Tibial artery (tissue), 4 donors: ENCODE measurements around the gene PRAMEF11.
"Not testable (repeated sequence)": the region's sequence is repeated elsewhere in the genome, so short reads cannot be mapped to it uniquely, and the experiment has no call there.

Experiments
- DNase-seq, 2 donors: peaks; one replicate each; pipeline ENCODE4 v3.0.0-alpha.2; 2019
- H3K27ac ChIP-seq, 2 donors: fragments of 200-600 bp; sonication (generic) in 1 of 2; 1 replicate in 1 of 2; 2 replicates in 1 of 2; pipeline ENCODE4 v1.5.1; 2018 to 2019; ENCODE audit warnings: mild to moderate bottlenecking in 1 of 2
- H3K27me3 ChIP-seq, 2 donors: fragments of 200-600 bp; sonication (generic) in 1 of 2; one replicate each; pipeline versions ENCODE4 v1.5.1 to v1.6.0; 2016 to 2019
- H3K36me3 ChIP-seq, 3 donors: fragments of 200-600 bp; sonication (generic) in 2 of 3; one replicate each; pipeline ENCODE4 v1.5.1; 2016 to 2019; ENCODE audit warnings: mild to moderate bottlenecking in 2 of 3
- H3K4me1 ChIP-seq, 4 donors: fragments of 200-600 bp; sonication (generic) in 2 of 4; 1 replicate in 3 of 4; 2 replicates in 1 of 4; pipeline ENCODE4 v1.5.1; 2016 to 2019
- H3K4me3 ChIP-seq, 2 donors: fragments of 200-600 bp; sonication (generic) in 1 of 2; 1 replicate in 1 of 2; 2 replicates in 1 of 2; pipeline ENCODE4 v1.5.1; 2018 to 2019; ENCODE audit warnings: mild to moderate bottlenecking in 2 of 2
- H3K9me3 ChIP-seq, 3 donors: fragments of 200-600 bp; sonication (generic) in 1 of 3; one replicate each; pipeline ENCODE4 v1.5.1; 2016 to 2019
- CTCF ChIP-seq, 2 experiments: fragments of 200-600 bp in 1 of 2; fragments of 450-650 bp in 1 of 2; IDR thresholded peaks; one replicate each; pipeline ENCODE4 v1.5.1; 2017 to 2019; ENCODE audit warnings: antibody characterized with exemption in 2 of 2, mild to moderate bottlenecking in 1 of 2, moderate library complexity in 1 of 2
- intact Hi-C: fragments of 100-400 bp; cut with DNase I; formaldehyde crosslinking; loops from one replicate; pipeline ENCODE4 v1.15.0; 2023; ENCODE audit warnings: low total_unique reads

The PRAMEF11 gene

GRCh38 chr1:12810691-12811408 is 20.4 kb downstream of the PRAMEF11 start:
- intact Hi-C loops = no loop called here
- no peak overlapping the region for H3K4me3 ChIP-seq
- no peaks in the 10 kb centered on the region for H3K36me3 ChIP-seq
- H3K4me1 ChIP-seq = no peaks in the 10 kb centered on the region
- H3K9me3 ChIP-seq = no peaks in the 10 kb centered on the region
- DNase-seq = no peak
- peaks cover 0 to 8% of the 10 kb centered on the region in 2 donors for H3K27me3 ChIP-seq
- no peak overlapping the region for H3K27ac ChIP-seq
- TF ChIP-seq CTCF (IDR thresholded peaks at IDR 0.05) = no peak

- H3K4me3 ChIP-seq = no peak overlapping the region
- intact Hi-C loops = no loop called here
- H3K27ac ChIP-seq = no peak overlapping the region
- H3K9me3 ChIP-seq = peaks cover 0 to 7% (median 3%) of the 10 kb centered on the region in 3 donors
- TF ChIP-seq CTCF (IDR thresholded peaks at IDR 0.05) = no peak
- H3K4me1 ChIP-seq = no peaks in the 10 kb centered on the region
- H3K27me3 ChIP-seq = peaks cover 0 to 8% of the 10 kb centered on the region in 2 donors
- H3K36me3 ChIP-seq = no peaks in the 10 kb centered on the region
- DNase-seq = no peak
These were observed 21.3 kb downstream of the PRAMEF11 start for GRCh38 chr1:12809933-12810332.

DNA sequence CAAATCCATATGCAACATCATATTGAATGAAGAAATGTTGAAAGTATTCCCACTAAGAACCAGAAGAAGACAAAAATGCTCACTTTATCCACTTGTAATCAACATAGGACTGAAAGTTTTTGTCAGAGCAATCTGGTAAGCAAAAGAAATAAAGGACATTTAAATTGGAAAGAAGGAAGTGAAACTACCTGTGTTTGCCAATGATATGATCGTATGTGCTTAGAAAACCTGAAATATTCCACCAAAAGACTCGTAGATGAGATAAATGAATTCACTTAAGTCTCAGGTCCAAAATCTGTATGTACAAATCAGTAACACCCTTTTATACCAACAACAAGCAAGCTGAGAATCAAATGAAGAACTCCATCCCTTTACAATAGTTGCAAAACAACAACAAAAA is 31.5 kb downstream of the PRAMEF11 start:
- H3K9me3 ChIP-seq = no peaks in the 10 kb centered on the region
- H3K4me1 ChIP-seq = no peaks in the 10 kb centered on the region
- no peaks in the 10 kb centered on the region for H3K36me3 ChIP-seq
- no peak overlapping the region for H3K27ac ChIP-seq
- no peak overlapping the region for H3K4me3 ChIP-seq
- intact Hi-C loops = no loop called here
- H3K27me3 ChIP-seq = peaks cover 0 to 9% of the 10 kb centered on the region in 2 donors
- DNase-seq = no peak
- TF ChIP-seq CTCF (IDR thresholded peaks at IDR 0.05) = no peak

GRCh38 chr1:12798911-12799310 is 32.3 kb downstream of the PRAMEF11 start:
- Histone ChIP-seq H3K4me1 (no peaks in the 10 kb centered on the region), H3K9me3 (no peaks in the 10 kb centered on the region), H3K27ac (no peak overlapping the region), H3K4me3 (no peak overlapping the region), H3K27me3 (peaks cover 0 to 9% of the 10 kb centered on the region in 2 donors), H3K36me3 (no peaks in the 10 kb centered on the region)
- intact Hi-C loops = no loop called here
- DNase-seq = no peak
- TF ChIP-seq CTCF (IDR thresholded peaks at IDR 0.05) = no peak

DNA sequence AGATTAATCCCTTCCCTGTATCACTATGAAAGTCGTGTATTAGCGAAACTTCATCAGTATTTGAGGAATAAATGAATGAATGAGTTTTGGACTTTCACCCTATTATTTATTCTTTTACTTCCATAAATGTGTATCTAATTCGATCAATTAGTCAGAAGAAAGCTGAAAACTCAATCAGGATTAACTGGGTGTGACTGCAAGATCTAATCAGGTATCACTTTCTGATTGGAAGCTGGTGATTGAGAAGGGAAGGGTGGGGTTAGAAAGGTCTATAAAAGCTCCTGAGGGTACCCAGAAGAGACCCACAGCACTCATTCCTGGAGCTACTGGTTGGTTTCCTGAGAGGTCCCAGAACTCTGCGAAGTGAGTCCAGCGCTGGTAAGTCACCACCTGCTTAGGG is 40.1 kb downstream of the PRAMEF11 start, which contains the start of gene PRAMEF1:
Gene PRAMEF1, plus strand, starts transcription at position 301 of the 400 bp plus-strand sequence. CDS start 1,831 bp downstream, outside the sequence.
- H3K36me3 ChIP-seq, H3K27me3 ChIP-seq, intact Hi-C loops, H3K27ac ChIP-seq, H3K9me3 ChIP-seq, H3K4me1 ChIP-seq, H3K4me3 ChIP-seq, DNase-seq: not testable (repeated sequence)

GRCh38 chr1:12784729-12785128 is 46.5 kb downstream of the PRAMEF11 start:
- H3K36me3 ChIP-seq, H3K4me1 ChIP-seq, DNase-seq, H3K27ac ChIP-seq, H3K27me3 ChIP-seq, intact Hi-C loops, H3K4me3 ChIP-seq: not testable (repeated sequence)
- H3K9me3 ChIP-seq = peaks cover 0 to 17% (median 14%) of the 10 kb centered on the region in 3 donors

DNA sequence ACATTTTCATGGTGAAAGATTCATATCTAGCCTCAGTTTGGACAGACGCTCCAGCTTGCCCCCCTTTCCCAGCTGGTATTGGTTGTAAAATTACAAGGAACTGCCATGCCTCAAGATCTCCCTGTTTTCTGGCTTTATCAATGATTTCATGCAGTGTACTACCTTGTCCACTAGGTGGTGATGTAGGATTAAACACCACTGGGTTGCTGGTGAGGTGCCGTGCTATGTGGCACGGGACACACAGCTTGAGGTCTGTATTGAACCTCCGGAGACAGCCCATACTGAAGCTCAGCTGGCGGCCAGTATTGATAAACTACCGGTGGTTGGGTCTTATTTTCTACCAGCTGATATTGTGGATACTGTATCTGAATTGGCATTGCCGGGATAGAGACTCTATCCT is 47.4 kb downstream of the PRAMEF11 start:
- peaks cover 0 to 17% (median 14%) of the 10 kb centered on the region in 3 donors for H3K9me3 ChIP-seq
- H3K27ac ChIP-seq, H3K4me1 ChIP-seq, intact Hi-C loops, DNase-seq, H3K27me3 ChIP-seq, H3K36me3 ChIP-seq, H3K4me3 ChIP-seq: not testable (repeated sequence)

DNA sequence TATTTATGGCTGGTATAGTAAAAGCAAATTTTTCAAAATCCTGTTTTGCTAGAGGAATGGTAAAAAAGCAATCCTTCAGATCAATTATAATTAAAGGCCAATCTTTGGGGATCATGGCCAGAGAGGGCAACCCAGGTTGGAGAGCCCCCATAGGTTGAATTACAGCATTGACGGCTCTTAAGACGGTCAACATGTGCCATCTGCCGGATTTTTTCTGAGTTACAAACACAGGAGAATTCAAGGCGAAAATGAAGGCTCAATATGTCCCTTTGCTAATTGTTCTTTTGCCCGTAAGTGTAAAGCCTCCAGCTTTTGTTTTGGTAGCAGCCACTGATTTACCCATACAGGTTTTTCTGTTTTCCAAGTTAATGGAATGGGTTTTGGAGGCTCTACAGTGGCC is 49.7 kb downstream of the PRAMEF11 start:
- intact Hi-C loops, H3K4me1 ChIP-seq, DNase-seq, H3K4me3 ChIP-seq, H3K36me3 ChIP-seq, H3K27me3 ChIP-seq, H3K27ac ChIP-seq: not testable (repeated sequence)
- peaks cover 0 to 17% (median 14%) of the 10 kb centered on the region in 3 donors for H3K9me3 ChIP-seq
